ENCODE results near the gene SH3GL2.
A peak's percentile ranks its signal among the peaks of the same experiment; 100 is the strongest.
"Not testable (repeated sequence)": the region's sequence is repeated elsewhere in the genome, so short reads cannot be mapped to it uniquely, and the experiment has no call there.

The SH3GL2 gene

DNA sequence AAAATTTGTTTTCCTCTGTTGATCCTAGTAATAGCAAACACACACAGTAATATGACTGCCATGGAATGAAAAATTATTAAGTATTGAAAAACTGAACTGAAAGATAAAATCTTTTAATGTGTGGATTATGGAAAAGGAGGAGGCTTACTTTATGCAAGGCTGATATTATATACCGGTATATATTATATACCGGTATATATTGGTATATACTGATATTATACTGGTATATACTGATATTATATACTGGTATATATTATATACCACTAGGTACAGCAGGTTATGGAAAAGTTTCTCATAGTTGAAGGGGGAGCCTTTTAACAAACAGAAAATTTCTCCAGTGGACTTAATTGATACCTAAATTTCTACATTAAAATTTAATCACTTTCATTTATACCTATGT lies 181.4 kb downstream of the SH3GL2 start:
- no peak for DNase-seq

- no peak for DNase-seq
These were observed 183.3 kb downstream of the SH3GL2 start for GRCh38 chr9:17761984-17762676.

- no peak for DNase-seq
These were observed 185.4 kb downstream of the SH3GL2 start for GRCh38 chr9:17764306-17764705.

DNA sequence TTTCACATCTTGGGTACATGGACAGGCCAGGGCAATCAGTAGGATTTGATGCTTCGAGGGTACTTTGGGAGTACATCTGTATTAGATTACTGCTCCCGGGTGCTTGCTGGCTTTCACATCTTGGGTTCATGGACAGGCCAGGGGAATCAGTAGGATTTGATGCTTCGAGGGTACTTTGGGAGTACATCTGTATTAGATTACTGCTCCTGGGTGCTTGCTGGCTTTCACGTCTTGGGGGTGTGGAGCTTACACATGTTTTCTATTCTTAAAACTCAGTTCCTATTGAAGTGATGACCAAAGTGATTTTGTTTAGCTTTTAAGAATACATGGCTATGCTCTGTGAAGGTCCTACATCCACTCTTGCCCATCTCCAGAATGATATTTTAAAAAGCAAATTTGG lies 186.3 kb downstream of the SH3GL2 start:
- DNase-seq = not testable (repeated sequence)

DNA sequence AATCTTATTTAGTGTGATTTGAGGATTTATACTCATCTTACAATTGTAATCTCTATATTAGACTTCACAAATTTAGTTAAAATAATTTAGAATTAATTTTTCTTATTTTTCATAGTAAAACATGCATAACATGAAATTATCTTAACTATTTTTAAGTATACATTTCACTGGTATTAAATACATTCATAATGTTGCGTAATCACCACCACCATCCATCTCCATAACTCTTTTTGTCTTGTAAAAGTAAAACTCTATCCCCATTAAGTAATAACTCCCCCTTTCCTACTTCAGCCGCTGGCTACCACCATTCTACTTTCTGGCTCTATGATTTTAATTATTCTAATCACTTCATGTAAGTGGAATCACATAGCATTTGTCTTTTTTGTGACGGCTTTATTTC lies 193.4 kb downstream of the SH3GL2 start:
- DNase-seq = no peak

- DNase-seq = no peak
These were observed 196.8 kb downstream of the SH3GL2 start for GRCh38 chr9:17775656-17776055.

DNA sequence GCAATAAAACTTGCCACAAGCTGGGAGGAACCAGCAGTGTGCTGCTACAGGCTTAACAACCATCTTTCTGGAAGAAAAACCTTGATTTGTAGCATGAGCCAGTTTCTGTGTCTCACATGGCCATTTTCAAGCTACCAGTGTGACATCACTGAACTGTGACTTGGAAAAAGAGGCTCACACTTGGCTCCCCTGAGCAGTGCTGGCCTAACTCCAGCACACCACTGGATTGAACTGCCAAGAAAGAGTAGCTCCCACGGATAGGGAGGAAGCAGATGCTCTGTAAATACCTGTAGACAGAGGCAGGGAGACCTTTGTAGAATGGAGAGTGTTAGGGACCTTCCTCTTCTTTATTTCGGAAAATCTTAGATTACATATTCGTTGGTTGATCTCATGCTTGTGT lies 197.9 kb downstream of the SH3GL2 start:
- DNase-seq = no peak

GRCh38 chr9:17777465-17777864 lies 198.6 kb downstream of the SH3GL2 start:
- DNase-seq = no peak

- DNase-seq = no peak
These were observed 203.7 kb downstream of the SH3GL2 start for GRCh38 chr9:17782430-17783149.

DNA sequence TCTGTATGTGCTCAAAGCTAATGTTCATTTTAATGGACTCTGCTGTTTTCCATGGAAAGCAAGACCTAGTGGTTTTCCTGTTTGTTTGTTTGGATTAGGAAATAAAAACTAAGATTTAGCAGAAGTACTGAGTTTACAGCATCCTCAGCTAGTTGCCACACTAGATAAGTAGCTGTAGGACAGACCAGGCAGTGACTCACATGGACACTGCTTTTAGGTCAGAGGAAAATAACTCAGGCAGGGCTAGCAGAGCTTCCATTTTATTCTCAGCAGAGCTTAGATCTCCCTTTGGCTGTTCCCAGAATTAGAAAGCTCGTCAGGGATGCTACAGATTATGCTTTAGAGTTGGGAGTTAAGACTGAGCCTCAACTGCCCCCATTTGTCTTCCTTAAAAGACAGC lies 204.4 kb downstream of the SH3GL2 start:
- DNase-seq = no peak

DNA sequence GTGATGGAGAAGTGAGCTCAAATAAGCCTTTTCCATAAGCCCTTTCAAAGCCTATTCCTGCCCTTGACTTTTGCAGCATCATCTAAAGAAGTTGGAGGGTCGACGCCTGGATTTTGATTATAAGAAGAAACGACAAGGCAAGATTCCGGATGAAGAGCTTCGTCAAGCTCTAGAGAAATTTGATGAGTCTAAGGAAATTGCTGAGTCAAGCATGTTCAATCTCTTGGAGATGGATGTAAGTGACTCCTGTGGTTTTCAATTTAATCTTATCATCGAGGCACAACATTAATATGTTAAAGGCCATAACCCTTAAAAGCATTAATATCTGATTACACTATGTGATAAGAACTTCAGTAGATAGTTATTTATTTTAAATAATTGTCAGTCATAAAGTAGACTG lies 210.4 kb downstream of the SH3GL2 start:
- no peak for DNase-seq

GRCh38 chr9:17793713-17794622 lies 215.1 kb downstream of the SH3GL2 start:
- no peak for DNase-seq

- no peak for DNase-seq
These were observed 216.9 kb downstream of the SH3GL2 start for GRCh38 chr9:17795744-17796143.

GRCh38 chr9:17799369-17799768 lies 220.5 kb downstream of the SH3GL2 start:
- no peak for DNase-seq

- no peak for DNase-seq
These were observed 221.6 kb downstream of the SH3GL2 start for GRCh38 chr9:17800418-17800817.

DNA sequence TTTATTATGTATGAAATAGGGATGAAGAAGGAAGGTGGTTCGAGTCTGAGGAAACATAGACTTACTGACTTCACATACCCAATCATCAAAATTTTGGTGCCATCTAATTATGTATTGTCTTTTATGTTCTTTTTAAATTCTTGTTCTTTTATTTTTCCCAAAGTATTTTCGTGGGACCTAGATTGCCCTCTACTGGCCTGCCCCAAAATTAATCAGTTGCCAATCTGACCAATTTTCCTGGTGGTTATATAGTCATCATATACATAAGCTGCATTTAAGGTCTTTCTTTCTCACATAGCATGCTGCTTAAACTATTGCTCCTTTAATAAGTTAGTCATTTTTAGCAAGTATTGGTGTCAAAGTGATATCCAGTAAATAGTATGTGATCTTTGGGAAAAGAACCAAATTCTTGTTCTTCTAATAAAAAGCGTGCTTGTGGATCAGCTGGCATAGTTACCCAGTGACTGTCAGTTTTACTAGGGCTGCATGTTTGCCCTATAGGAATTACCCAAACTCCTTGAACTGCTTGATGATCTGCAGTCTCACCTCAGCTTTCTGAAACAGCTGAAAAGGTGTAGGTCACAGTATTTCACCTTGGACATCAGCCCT lies 223.5 kb downstream of the SH3GL2 start:
- no peak for DNase-seq

GRCh38 chr9:17807613-17808282 lies 228.9 kb downstream of the SH3GL2 start:
- DNase-seq = no peak

DNA sequence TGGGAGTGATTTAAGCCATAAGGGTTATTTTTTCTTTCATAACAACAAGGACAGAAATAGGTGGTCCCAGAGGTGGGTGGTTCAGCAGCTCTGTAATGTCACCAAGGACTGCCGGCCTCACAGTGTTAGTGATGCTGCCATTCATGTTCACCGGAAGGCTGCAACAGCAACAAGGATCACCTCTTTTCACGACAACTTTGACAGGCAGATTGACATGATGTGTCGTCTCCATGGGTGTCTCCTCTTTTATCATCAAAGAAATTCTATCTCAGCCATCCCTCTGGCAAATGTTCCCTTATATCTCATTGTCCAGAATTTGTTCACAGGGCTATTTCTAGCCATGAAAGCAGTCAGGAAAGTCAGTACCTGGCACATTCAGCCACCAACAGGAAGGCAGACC lies 231.5 kb downstream of the SH3GL2 start:
- no peak for DNase-seq

- DNase-seq = peak; percentile 3
These were observed 232.1 kb downstream of the SH3GL2 start for GRCh38 chr9:17810728-17811571.

GRCh38 chr9:17813798-17814197 lies 234.9 kb downstream of the SH3GL2 start:
- DNase-seq = no peak

DNA sequence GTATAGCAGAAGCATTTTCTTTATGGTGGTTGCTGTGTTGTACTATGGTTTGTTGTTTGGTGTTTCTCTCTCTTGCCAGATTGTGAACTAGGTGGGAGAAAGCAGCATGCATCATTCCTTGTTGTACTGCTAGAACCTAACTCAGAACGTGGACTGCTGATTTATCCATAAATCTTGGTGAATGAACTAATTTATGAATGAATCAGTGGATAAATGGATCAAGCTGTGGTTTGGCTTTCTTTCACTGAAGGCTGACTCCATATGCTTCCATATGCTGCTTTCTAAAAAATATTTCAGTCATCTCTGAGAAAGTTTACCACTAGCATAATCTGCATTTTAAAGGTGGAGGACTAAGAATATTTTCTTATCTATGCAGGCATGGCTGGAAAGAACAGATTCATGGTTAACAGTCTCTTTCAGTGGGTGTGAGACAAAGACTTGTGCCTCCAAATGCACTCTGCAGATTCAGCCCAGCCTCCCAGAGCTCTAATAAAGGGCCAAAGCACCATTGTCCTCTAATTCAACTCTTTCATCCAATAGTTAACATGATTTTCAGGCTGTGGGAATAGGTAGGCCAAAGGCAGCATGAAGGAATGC lies 237.7 kb downstream of the SH3GL2 start:
- no peak for DNase-seq

All from stimulated activated CD4-positive, alpha-beta T cell treated with anti-CD3 and anti-CD28 coated beads, Interleukin-4, amount 100 ng/mL, for 1 hour (primary cell).